Kasumi-1 (cell line): Measurements from ENCODE around the gene JMJD6.
"Not testable (repeated sequence)": the region's sequence is repeated elsewhere in the genome, so short reads cannot be mapped to it uniquely, and the experiment has no call there.

Source experiments
- DNase-seq, 2 experiments: peaks; one replicate each; lab custom pipeline; 2025; lab: John Stamatoyannopoulos, UW

The JMJD6 gene

DNA sequence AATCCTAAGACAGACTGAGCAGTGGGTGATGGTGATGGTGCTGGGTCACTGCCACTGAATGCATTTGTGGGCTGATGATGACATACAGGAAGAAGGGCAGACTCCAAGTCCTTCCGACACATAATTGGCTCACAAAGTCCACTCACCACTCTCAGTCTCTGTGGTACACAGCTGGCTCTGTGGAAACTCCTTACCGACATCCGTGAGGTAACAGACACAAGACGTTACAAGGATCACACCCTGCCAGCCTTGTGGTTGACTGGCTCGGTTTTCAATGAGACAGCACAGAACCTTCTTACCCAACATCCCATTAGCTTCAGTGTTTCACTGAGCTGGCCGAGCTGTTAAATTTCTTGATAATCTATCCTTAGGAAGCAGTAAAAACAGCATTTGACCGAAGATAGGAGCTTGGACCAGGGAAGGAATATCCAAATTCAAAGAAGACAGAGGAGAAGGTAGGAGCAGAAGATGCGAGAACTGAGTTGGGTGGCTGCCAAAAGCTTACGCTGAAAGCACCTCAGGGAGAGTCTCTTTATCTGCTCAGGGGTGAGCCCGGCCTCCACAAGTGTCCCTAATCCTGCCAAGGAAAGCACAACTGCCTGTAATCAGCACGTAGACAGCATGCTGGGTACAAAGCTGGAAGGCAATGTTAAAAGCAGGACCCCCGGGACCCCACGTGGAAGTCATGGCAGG lies 10.1 kb downstream of the JMJD6 start:
- peak; percentile 97 to 99 for DNase-seq

- no peak for DNase-seq
These were observed 10.9 kb downstream of the JMJD6 start for GRCh38 chr17:76715496-76715830.

DNA sequence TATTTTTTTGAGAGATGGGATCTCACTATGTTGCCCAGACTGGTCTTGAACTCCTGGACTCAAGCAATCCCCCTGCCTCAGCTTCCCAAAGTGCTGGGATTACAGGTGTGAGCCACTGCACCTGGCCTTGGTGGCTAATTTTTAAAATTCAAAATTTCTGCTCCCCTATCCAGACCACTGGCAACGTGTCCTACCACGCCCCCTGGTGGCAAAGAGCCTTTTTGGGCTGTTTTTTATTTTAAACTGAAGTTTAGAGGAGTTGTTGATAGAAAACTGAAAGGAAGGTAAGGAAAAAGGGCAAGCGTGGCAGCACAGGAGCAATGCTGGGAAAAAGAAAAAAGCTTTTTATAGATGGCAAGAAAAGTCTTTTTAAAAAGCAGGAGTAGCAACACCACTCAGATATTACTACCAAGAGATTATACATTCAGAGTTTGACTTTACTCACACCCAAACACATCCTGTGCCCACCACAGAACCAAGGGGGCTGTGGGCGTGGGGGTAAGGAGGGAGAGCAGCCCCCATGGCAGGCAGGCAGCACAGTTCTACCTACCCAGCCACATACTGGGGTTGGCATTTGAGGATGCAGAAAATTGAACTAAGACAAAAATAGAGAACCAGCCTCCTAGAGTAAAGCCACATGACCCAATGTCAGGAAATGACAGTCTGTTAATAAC lies 11.4 kb downstream of the JMJD6 start:
- peak; percentile 60 to 71 for DNase-seq

DNA sequence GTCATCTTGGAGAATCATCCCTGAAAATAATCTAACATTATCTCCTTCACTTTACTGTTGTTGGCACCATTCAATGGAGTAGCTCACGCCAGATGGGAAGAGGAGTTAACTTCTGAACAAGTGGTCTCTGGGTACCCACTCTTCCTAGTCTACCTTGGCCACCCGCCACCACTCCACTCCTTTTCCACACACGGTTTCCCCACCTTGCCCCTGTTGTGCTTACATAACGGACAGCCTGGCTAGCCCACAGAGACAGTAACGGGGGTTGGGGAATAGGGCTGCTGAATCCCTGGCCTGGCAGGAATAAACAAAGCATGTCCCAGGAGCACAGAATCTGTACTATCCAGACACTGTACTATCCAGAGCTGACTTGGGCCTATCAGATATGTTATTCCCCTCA lies 12.1 kb downstream of the JMJD6 start:
- no peak for DNase-seq

- DNase-seq, result no peak
These were observed 12.6 kb downstream of the JMJD6 start for GRCh38 chr17:76713765-76714164.

GRCh38 chr17:76712321-76712720 lies 14.1 kb downstream of the JMJD6 start:
- DNase-seq, result not testable (repeated sequence)

- no peak for DNase-seq
These were observed 15.4 kb downstream of the JMJD6 start, which contains the start of gene MXRA7 for GRCh38 chr17:76710863-76711611. TSS of gene MXRA7 (minus strand) at chr17:76710965. CDS start at chr17:76710946, 19 bp downstream.

DNA sequence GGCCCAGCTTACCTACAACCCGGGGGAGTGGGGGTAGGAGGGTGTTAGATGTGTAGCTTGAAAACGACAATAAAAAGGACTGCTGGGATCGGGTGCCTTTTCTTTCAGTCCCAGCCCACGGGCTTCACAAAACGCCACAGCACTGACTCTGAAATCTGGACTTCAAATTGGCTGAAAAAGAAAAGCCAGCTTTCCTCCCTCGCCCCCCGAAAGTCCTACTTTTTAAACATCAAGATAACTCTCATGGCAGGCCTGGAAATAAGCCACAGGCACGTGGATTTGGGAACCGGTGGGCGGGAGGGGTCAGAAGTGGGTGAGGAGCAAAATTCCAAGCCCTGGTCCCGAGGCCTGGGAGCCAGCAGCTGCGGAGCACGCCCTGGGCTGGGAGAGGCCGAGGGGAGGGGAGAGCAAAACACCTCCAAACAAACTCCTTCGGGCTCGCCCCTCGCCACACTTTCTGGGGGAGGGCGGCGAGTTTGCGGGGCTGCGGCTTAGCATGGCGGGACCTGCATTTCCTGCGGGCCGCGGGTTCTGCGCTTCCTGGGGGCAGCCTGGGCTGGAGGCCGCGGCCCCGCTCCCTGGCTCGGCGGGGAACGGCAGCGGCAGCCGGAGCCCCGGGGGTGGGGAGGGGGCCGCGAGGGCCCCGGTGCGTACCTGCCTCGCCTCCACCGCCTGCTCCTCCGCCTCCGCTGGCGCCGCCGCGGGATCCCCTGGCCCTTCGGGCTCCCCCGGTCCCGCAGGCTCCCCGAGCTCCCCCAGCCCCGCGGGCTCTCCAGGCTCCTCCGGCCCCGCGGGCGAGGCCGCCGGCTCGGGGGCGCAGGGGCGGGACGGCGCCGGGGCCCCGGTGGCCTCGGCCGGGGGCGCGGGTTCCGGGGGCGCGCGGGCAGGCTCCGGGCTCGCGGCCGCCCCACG lies 16.2 kb downstream of the JMJD6 start:
- DNase-seq, result not testable (repeated sequence)

GRCh38 chr17:76709077-76709950 lies 17.1 kb downstream of the JMJD6 start:
- no peak for DNase-seq

DNA sequence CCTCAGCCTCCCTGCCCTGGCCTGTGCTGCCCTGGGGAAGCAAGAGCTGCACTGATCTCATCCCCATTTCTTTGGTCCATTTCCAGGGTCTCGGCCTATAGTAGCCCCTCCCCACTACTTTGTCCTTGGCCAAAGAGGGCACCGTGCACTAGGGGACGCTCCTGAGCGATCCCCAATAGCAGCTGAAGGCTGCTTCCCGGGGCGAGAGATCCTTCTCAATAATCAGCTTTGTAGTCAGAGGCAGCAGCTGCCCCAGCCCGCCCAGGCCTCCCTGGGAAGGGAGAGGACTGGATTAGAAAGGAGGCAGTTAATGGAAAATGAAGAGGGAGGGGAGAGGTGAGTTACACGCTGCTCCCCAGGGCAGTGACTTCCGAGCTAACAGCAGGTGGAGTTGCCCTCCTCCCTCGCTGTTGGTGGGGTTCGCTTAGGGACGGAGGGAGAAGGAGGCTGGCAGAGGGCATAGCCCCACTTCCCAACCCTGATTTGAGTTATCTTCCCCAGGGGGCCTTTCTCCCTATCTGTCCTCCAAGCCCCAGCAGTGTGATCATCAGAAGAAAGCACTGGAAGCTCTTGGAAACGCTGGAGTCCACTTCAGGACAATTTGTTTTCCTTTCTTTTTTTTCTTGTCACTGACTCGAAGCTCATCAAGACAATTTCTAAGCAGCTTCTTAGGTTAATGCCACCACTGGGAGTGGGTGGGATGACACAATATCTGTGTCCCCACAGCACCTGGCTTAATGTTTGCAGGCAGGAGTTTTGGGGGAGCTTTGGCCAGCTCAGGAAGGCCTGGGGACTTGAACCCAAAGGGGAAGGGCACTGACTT lies 18.2 kb downstream of the JMJD6 start:
- DNase-seq, result no peak

- no peak for DNase-seq
These were observed 19.6 kb downstream of the JMJD6 start for GRCh38 chr17:76706817-76707216.

DNA sequence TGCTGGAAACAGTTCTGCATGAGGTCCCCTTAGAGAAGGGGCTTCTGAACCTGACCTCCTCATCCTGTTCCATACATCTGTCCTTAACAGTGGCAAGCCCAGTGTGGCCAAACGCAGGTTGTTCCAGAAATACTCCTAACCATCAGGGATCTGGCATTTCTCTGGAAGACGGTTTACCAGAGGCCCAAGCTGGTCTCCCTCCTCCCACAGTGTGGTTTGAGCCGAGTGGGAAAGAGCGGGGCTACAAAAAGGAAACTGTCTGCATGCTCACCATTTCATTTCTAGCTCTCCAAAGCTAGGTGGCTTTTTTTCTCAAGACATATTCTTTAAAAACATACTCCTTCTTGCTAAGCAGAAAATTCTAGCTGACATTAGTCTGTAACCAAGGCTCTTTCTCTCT lies 21.6 kb downstream of the JMJD6 start:
- peak; percentile 67 to 72 for DNase-seq

- peak; percentile 65 to 80 for DNase-seq
These were observed 23.3 kb downstream of the JMJD6 start for GRCh38 chr17:76702941-76703637.

- DNase-seq, result no peak
These were observed 24.3 kb downstream of the JMJD6 start for GRCh38 chr17:76702076-76702475.

- DNase-seq, result no peak
These were observed 24.9 kb downstream of the JMJD6 start for GRCh38 chr17:76701471-76701967.

DNA sequence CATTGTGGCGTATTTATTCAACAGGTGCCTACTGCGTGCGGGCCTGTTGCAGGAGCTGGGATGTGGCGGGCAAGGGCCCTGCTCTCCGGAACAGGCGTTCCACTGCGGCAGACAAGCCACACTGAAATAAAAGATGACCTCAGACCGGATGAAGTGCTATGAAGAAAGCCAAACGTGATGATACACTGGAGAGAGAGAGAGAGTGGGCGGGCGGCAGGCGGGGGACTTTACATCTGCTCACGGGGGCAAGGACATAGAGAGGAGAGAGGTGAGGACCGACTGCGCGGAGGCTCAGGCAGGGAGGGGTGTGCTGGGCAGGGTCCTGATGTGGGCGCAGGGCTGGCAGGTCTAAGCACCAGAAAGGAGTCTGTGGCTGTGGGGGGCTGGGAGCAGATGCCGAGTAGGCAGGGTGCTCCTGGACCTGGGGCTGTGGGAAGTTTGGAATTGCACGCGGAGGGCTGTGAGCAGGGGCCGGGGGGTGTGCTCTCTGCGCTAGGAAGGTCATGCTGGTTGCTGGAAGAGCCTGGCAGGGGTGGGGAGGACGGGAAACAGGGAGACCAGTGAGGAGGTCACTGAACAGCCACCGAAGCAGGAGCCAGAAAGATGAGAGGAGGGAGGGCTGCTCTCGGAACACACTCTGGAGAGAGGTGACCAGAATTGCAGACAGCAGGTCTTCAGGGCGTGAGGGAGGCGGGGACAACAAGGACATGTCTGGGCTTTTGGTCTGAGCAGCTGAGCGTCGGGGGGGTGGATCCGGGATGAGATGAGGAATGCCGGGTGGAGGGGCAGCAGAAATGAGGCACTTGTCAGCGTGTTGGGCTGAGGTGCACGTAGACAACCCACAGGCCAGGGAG lies 25.6 kb downstream of the JMJD6 start:
- DNase-seq, result peak; percentile 66 to 68

DNA sequence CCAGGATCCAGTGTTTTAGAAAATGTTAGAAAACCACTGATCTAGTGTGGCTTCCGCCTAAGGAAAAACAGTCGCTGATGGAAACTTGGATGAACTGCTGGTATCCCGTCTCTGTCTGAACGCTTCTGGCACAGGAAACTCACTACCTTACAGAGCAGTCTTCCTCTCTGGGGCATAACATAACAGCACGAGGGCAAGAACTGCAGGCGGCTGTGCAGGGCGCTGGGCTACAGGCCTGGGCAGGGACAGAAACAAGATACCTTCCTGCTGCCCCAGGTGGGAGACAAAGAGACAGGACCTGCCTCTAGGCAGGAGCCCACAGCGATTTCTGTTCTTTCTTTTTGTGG lies 26.2 kb downstream of the JMJD6 start:
- peak in 1 of 2 experiments; percentile 36 for DNase-seq

GRCh38 chr17:76698466-76698977 lies 27.9 kb downstream of the JMJD6 start:
- DNase-seq, result not testable (repeated sequence)
